Central memory CD8-positive, alpha-beta T cell (primary cell): Measurements from ENCODE around the gene ABCF3.

Experiments used
- ATAC-seq: fragments of 150-1000 bp; cut with Tn5 transposase; replicated peaks from 2 replicates; pipeline ENCODE4 v1.10.0; 2022; ENCODE audit warnings: mild to moderate bottlenecking, moderate FRiP score, moderate number of reproducible peaks; ENCODE audit not compliant: poor library complexity, severe bottlenecking; ENCODE audit errors: extremely low read depth
- DNase-seq, 2 donors: peaks; one replicate each; pipeline ENCODE4 v3.0.0; 2021; ENCODE audit warnings: low spot score in 2 of 2
- H3K27ac Mint-ChIP-seq: one replicate; pipeline ENCODE4 v1.8.0; 2022; ENCODE audit warnings: low read depth, mild to moderate bottlenecking, moderate library complexity, mixed read lengths
- H3K27me3 Mint-ChIP-seq: one replicate; pipeline ENCODE4 v1.8.0; 2022; ENCODE audit warnings: mixed read lengths
- H3K36me3 Mint-ChIP-seq: one replicate; pipeline ENCODE4 v1.8.0; 2022; ENCODE audit warnings: mild to moderate bottlenecking, moderate library complexity, mixed read lengths; ENCODE audit not compliant: insufficient read depth
- H3K4me1 Mint-ChIP-seq: one replicate; pipeline ENCODE4 v1.8.0; 2022; ENCODE audit warnings: mixed read lengths
- H3K4me3 Mint-ChIP-seq: one replicate; pipeline ENCODE4 v1.8.0; 2022; ENCODE audit warnings: mild to moderate bottlenecking, moderate library complexity, mixed read lengths
- H3K9me3 Mint-ChIP-seq: one replicate; pipeline ENCODE4 v1.8.0; 2022; ENCODE audit warnings: mixed read lengths

ABCF3 gene

GRCh38 chr3:184183679-184184078, 2.3 kb upstream of the ABCF3 start:
- Mint-ChIP-seq H3K27me3 (no peaks in the 10 kb centered on the region), H3K36me3 (peaks cover 34% of the 10 kb centered on the region), H3K4me3 (no peak overlapping the region), H3K9me3 (no peaks in the 10 kb centered on the region), H3K27ac (no peak overlapping the region), H3K4me1 (peaks cover 33% of the 10 kb centered on the region)
- ATAC-seq (no peak), DNase-seq (no peak)

- peak overlapping the region; percentile 89 for H3K4me3 Mint-ChIP-seq
Observed at GRCh38 chr3:184184546-184185230, 1.3 kb upstream of the ABCF3 start.

GRCh38 chr3:184185461-184186183, 377 bp upstream of the ABCF3 start:
- DNase-seq (peak; percentile 98 to 99), ATAC-seq (peak; percentile 87)
- Mint-ChIP-seq H3K4me1 (peaks cover 39% of the 10 kb centered on the region), H3K27ac (peak overlapping the region; percentile 86), H3K36me3 (peaks cover 38% of the 10 kb centered on the region), H3K4me3 (peak overlapping the region; percentile 89), H3K9me3 (no peaks in the 10 kb centered on the region), H3K27me3 (no peaks in the 10 kb centered on the region)

More at GRCh38 chr3:184184546-184185230, 1.3 kb upstream of the ABCF3 start:
- ATAC-seq = no peak
- DNase-seq = no peak
- Mint-ChIP-seq H3K9me3 (no peaks in the 10 kb centered on the region), H3K4me1 (peaks cover 39% of the 10 kb centered on the region), H3K27ac (peak overlapping the region; percentile 86), H3K27me3 (no peaks in the 10 kb centered on the region), H3K36me3 (peaks cover 35% of the 10 kb centered on the region)

GRCh38 chr3:184186902-184187207, 856 bp downstream of the ABCF3 start:
- Mint-ChIP-seq H3K4me3 (peak overlapping the region; percentile 89), H3K27ac (peak overlapping the region; percentile 86), H3K4me1 (peaks cover 39% of the 10 kb centered on the region), H3K9me3 (no peaks in the 10 kb centered on the region), H3K36me3 (peaks cover 44% of the 10 kb centered on the region), H3K27me3 (no peaks in the 10 kb centered on the region)
- DNase-seq (no peak), ATAC-seq (no peak)

- no peaks in the 10 kb centered on the region for H3K27me3 Mint-ChIP-seq
- no peaks in the 10 kb centered on the region for H3K9me3 Mint-ChIP-seq
- H3K36me3 Mint-ChIP-seq = peaks cover 54% of the 10 kb centered on the region
- peaks cover 46% of the 10 kb centered on the region for H3K4me1 Mint-ChIP-seq
- H3K4me3 Mint-ChIP-seq = peak overlapping the region; percentile 89
- ATAC-seq = no peak
- no peak for DNase-seq
- H3K27ac Mint-ChIP-seq = no peak overlapping the region
Observed at GRCh38 chr3:184188080-184188479, 2.1 kb downstream of the ABCF3 start.

GRCh38 chr3:184189421-184189820, 3.4 kb downstream of the ABCF3 start:
- Mint-ChIP-seq H3K36me3 (peaks cover 60% of the 10 kb centered on the region), H3K4me3 (no peak overlapping the region)
- DNase-seq = no peak

GRCh38 chr3:184192889-184193288, 6.9 kb downstream of the ABCF3 start:
- peaks cover 21% of the 10 kb centered on the region for H3K4me1 Mint-ChIP-seq
- peaks cover 54% of the 10 kb centered on the region for H3K36me3 Mint-ChIP-seq
- no peaks in the 10 kb centered on the region for H3K27me3 Mint-ChIP-seq
- ATAC-seq (no peak), DNase-seq (no peak)
- no peaks in the 10 kb centered on the region for H3K9me3 Mint-ChIP-seq
- H3K27ac Mint-ChIP-seq = no peak overlapping the region
- H3K4me3 Mint-ChIP-seq = no peak overlapping the region

More at GRCh38 chr3:184189421-184189820, 3.4 kb downstream of the ABCF3 start:
- Mint-ChIP-seq H3K4me1 (peaks cover 46% of the 10 kb centered on the region), H3K27ac (no peak overlapping the region), H3K27me3 (no peaks in the 10 kb centered on the region), H3K9me3 (no peaks in the 10 kb centered on the region)
- ATAC-seq = no peak

GRCh38 chr3:184193991-184194539, 8.1 kb downstream of the ABCF3 start:
- no peaks in the 10 kb centered on the region for H3K27me3 Mint-ChIP-seq
- H3K27ac Mint-ChIP-seq = no peak overlapping the region
- H3K4me1 Mint-ChIP-seq = peaks cover 9% of the 10 kb centered on the region
- peaks cover 48% of the 10 kb centered on the region for H3K36me3 Mint-ChIP-seq
- DNase-seq (no peak), ATAC-seq (no peak)
- no peak overlapping the region for H3K4me3 Mint-ChIP-seq
- H3K9me3 Mint-ChIP-seq = no peaks in the 10 kb centered on the region

GRCh38 chr3:184196536-184196935, 10.5 kb downstream of the ABCF3 start:
- Mint-ChIP-seq H3K4me3 (no peak overlapping the region), H3K9me3 (no peaks in the 10 kb centered on the region), H3K27me3 (no peaks in the 10 kb centered on the region), H3K36me3 (peaks cover 29% of the 10 kb centered on the region), H3K4me1 (peaks cover 6% of the 10 kb centered on the region), H3K27ac (no peak overlapping the region)
- DNase-seq (no peak), ATAC-seq (no peak)

GRCh38 chr3:184198509-184198908, 12.5 kb downstream of the ABCF3 start:
- no peaks in the 10 kb centered on the region for H3K4me1 Mint-ChIP-seq
- no peak for ATAC-seq
- H3K4me3 Mint-ChIP-seq = no peak overlapping the region
- peaks cover 13% of the 10 kb centered on the region for H3K27me3 Mint-ChIP-seq
- H3K9me3 Mint-ChIP-seq = no peaks in the 10 kb centered on the region
- no peak overlapping the region for H3K27ac Mint-ChIP-seq
- no peak for DNase-seq
- peaks cover 10% of the 10 kb centered on the region for H3K36me3 Mint-ChIP-seq

- no peaks in the 10 kb centered on the region for H3K36me3 Mint-ChIP-seq
- peaks cover 31% of the 10 kb centered on the region for H3K27me3 Mint-ChIP-seq
- ATAC-seq (no peak), DNase-seq (no peak)
- H3K4me3 Mint-ChIP-seq = no peak overlapping the region
- no peak overlapping the region for H3K27ac Mint-ChIP-seq
- no peaks in the 10 kb centered on the region for H3K4me1 Mint-ChIP-seq
- no peaks in the 10 kb centered on the region for H3K9me3 Mint-ChIP-seq
Observed at GRCh38 chr3:184200825-184201224, 14.8 kb downstream of the ABCF3 start.

- no peak overlapping the region for H3K4me3 Mint-ChIP-seq
- no peak overlapping the region for H3K27ac Mint-ChIP-seq
- no peaks in the 10 kb centered on the region for H3K4me1 Mint-ChIP-seq
- H3K9me3 Mint-ChIP-seq = no peaks in the 10 kb centered on the region
- H3K27me3 Mint-ChIP-seq = peaks cover 51% of the 10 kb centered on the region
- H3K36me3 Mint-ChIP-seq = no peaks in the 10 kb centered on the region
- no peak for DNase-seq
- ATAC-seq = no peak
Observed at GRCh38 chr3:184203526-184203925, 17.5 kb downstream of the ABCF3 start.
